GM19099 (cell line): Measurements from ENCODE around the gene PKIG.

Experiments used
- POLR2A ChIP-seq: IDR thresholded peaks from 3 replicates; pipeline ENCODE4 v1.6.1; 2011; ENCODE audit warnings: low read depth; ENCODE audit not compliant: insufficient read length; ENCODE audit errors: extremely low read depth

The PKIG gene

GRCh38 chr20:44601801-44602204 lies 19.4 kb downstream of the PKIG start:
- TF ChIP-seq POLR2A = no peak

GRCh38 chr20:44603327-44603726 lies 20.9 kb downstream of the PKIG start:
- no peak for TF ChIP-seq POLR2A

GRCh38 chr20:44606725-44607441 lies 24.5 kb downstream of the PKIG start:
- no peak for TF ChIP-seq POLR2A

GRCh38 chr20:44609006-44609515 lies 26.7 kb downstream of the PKIG start:
- no peak for TF ChIP-seq POLR2A

GRCh38 chr20:44609516-44610312 lies 27.3 kb downstream of the PKIG start:
- no peak for TF ChIP-seq POLR2A

- TF ChIP-seq POLR2A = no peak
Measured at GRCh38 chr20:44610313-44610962, 28.1 kb downstream of the PKIG start.

GRCh38 chr20:44613575-44613974 lies 31.2 kb downstream of the PKIG start:
- TF ChIP-seq POLR2A = no peak

- no peak for TF ChIP-seq POLR2A
Measured at GRCh38 chr20:44614525-44614924, 32.1 kb downstream of the PKIG start.

- no peak for TF ChIP-seq POLR2A
Measured at GRCh38 chr20:44615169-44615791, 32.9 kb downstream of the PKIG start.

- no peak for TF ChIP-seq POLR2A
Measured at GRCh38 chr20:44615876-44616603, 33.7 kb downstream of the PKIG start.

GRCh38 chr20:44616604-44616964 lies 34.2 kb downstream of the PKIG start:
- no peak for TF ChIP-seq POLR2A

- TF ChIP-seq POLR2A = no peak
Measured at GRCh38 chr20:44618318-44618731, 35.9 kb downstream of the PKIG start.

- TF ChIP-seq POLR2A = no peak
Measured at GRCh38 chr20:44619294-44619693, 36.9 kb downstream of the PKIG start.

- TF ChIP-seq POLR2A = no peak
Measured at GRCh38 chr20:44620030-44620429, 37.7 kb downstream of the PKIG start.

- no peak for TF ChIP-seq POLR2A
Measured at GRCh38 chr20:44621325-44621724, 38.9 kb downstream of the PKIG start.

- no peak for TF ChIP-seq POLR2A
Measured at GRCh38 chr20:44621939-44622338, 39.6 kb downstream of the PKIG start.
